GM12891 (cell line): Measurements from ENCODE around the gene ADCY2.

ENCODE experiments used
- PAX5 ChIP-seq: IDR thresholded peaks from 2 replicates; pipeline ENCODE4 v1.6.1; 2011; ENCODE audit warnings: low read length, moderate library complexity, mild to moderate bottlenecking; ENCODE audit not compliant: insufficient read depth, severe bottlenecking
- POLR2A ChIP-seq: IDR thresholded peaks from 2 replicates; pipeline ENCODE4 v1.6.1; 2011; ENCODE audit warnings: low read depth, low read length, control low read depth
- POLR2AphosphoS5 ChIP-seq: IDR thresholded peaks from 2 replicates; pipeline ENCODE4 v1.6.1; 2011; ENCODE audit warnings: low read depth, low read length, control low read depth
- POU2F2 ChIP-seq: IDR thresholded peaks from 2 replicates; pipeline ENCODE4 v1.6.1; 2011; ENCODE audit warnings: low read depth, mild to moderate bottlenecking, control low read depth, low read length, moderate library complexity
- SPI1 ChIP-seq: IDR thresholded peaks from 2 replicates; pipeline ENCODE4 v1.6.1; 2011; ENCODE audit warnings: low read depth, low read length, control low read depth
- TAF1 ChIP-seq: IDR thresholded peaks from 2 replicates; pipeline ENCODE4 v1.6.1; 2011; ENCODE audit warnings: low read depth, low read length, control low read depth

DNA sequence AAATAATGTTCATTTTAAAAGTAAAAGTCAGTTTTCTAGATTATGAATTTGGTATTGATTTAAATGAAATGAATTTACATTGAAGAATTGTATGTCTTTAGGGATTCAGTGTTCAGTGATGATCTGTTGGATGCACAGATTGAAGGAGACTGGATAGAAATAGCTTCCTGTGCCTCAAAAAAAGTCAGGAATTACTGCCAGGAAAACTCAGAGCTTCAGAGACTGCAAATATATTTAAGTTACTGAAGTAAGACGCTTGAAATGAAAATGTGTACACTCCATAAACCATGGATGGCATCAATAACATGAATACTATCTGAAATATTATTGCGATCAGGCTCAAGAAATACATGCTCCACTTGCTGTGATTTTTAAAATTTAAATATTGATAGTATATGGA, 60.3 kb downstream of the ADCY2 start:
- no peak for TF ChIP-seq TAF1
- TF ChIP-seq POLR2A: no peak
- TF ChIP-seq POLR2AphosphoS5: no peak
- TF ChIP-seq SPI1: no peak
- TF ChIP-seq PAX5: no peak
- TF ChIP-seq POU2F2: no peak
